ENCODE measurements around the gene IGLL5.

IGLL5 gene

GRCh38 chr22:22908495-22908861 is 20.9 kb downstream of the IGLL5 start:
- H2BK12ac ChIP-seq (ENCODE audit: low read length) = no peak overlapping the region
- H3K27ac ChIP-seq (ENCODE audit: low read depth, low read length) = no peak overlapping the region
- no peak for DNase-seq
- no peak overlapping the region for H3K4me2 ChIP-seq (ENCODE audit: low read length)
- no peak overlapping the region for H3K23ac ChIP-seq (ENCODE audit: low read length)
- no peak overlapping the region for H4K91ac ChIP-seq (ENCODE audit: low read depth, low read length)
- H2AK5ac ChIP-seq (ENCODE audit: low read length) = no peak overlapping the region
- WGBS (ENCODE audit: extremely low coverage, insufficient coverage, insufficient read length) = no CpG with 5 or more reads among the region's 3 CpGs
- no peaks in the 10 kb centered on the region for H3K79me1 ChIP-seq (ENCODE audit: low read length)
- H3K36me3 ChIP-seq (ENCODE audit: control insufficient read depth in 1 of 2, insufficient read depth in 2 of 2, low read length in 2 of 2) = no peaks in the 10 kb centered on the region
- H3K27me3 ChIP-seq (ENCODE audit: insufficient read depth, low read length) = no peaks in the 10 kb centered on the region
- H3K9ac ChIP-seq (ENCODE audit: low read length) = no peak overlapping the region
- H3K18ac ChIP-seq (ENCODE audit: low read length) = no peak overlapping the region
- H4K8ac ChIP-seq (ENCODE audit: low read depth, low read length) = no peak overlapping the region
- no peaks in the 10 kb centered on the region for H3K79me2 ChIP-seq (ENCODE audit: control insufficient read depth, insufficient read depth, low read length, poor library complexity)
- H2BK120ac ChIP-seq (ENCODE audit: insufficient read depth, low read length, poor library complexity) = no peak overlapping the region
- H4K12ac ChIP-seq (ENCODE audit: low read depth, low read length) = no peak overlapping the region
- no peak overlapping the region for H3K4ac ChIP-seq (ENCODE audit: low read depth, low read length)
- no peaks in the 10 kb centered on the region for H3K4me1 ChIP-seq (ENCODE audit: control insufficient read depth in 1 of 2, insufficient read depth in 2 of 2, low read length in 2 of 2)
- peaks cover 20% of the 10 kb centered on the region for H3K9me3 ChIP-seq (ENCODE audit: insufficient read depth, low read depth, low read length)
- no peak overlapping the region for H2AFZ ChIP-seq (ENCODE audit: insufficient read depth, low read length, poor library complexity)
- H3K4me3 ChIP-seq (ENCODE audit: low read depth, low read length) = no peak overlapping the region
- no peak overlapping the region for H3K14ac ChIP-seq (ENCODE audit: low read length)
- H2BK5ac ChIP-seq (ENCODE audit: low read depth, low read length, poor library complexity) = no peak overlapping the region

DNA sequence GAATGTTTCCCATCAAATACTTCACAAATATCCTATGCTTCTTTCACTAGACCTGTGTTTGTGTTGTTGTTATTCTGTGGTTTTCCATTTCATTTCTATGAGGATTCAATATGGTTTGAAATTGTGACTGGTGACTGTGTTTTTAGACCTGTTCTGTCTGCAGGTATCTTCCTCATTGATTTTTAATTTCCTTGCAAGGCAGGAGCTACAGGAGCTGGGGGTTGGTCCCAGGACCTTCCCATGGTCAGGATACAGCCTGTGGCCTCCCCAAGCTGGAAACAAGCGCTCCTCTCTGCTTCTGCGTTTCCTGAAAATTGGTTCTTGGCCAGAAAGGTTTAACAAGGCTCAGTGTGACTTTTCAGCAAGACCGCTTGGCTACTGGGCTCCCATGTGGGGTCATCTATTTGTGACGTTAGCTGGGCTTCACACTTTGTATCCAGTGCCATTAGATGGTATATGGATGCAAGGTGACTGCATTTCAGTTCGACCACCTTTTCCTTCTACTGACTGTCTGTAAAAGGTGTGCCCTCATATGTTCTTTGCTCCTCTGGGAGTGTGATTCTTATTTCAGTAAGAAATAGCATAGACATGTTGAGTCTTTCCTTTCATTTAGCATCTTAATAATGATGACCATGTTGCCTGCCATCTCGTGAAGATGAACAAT is 21.5 kb downstream of the IGLL5 start:
- Histone ChIP-seq H3K9ac (ENCODE audit: low read length) (no peak overlapping the region), H3K9me3 (ENCODE audit: insufficient read depth, low read depth, low read length) (peaks cover 23% of the 10 kb centered on the region), H3K4me3 (ENCODE audit: low read depth, low read length) (no peak overlapping the region), H2BK12ac (ENCODE audit: low read length) (no peak overlapping the region), H2AK5ac (ENCODE audit: low read length) (no peak overlapping the region), H3K4me1 (ENCODE audit: control insufficient read depth in 1 of 2, insufficient read depth in 2 of 2, low read length in 2 of 2) (no peaks in the 10 kb centered on the region), H3K79me1 (ENCODE audit: low read length) (no peaks in the 10 kb centered on the region), H3K23ac (ENCODE audit: low read length) (no peak overlapping the region), H3K14ac (ENCODE audit: low read length) (no peak overlapping the region), H3K79me2 (ENCODE audit: control insufficient read depth, insufficient read depth, low read length, poor library complexity) (no peaks in the 10 kb centered on the region), H3K18ac (ENCODE audit: low read length) (no peak overlapping the region), H3K4ac (ENCODE audit: low read depth, low read length) (no peak overlapping the region), H4K12ac (ENCODE audit: low read depth, low read length) (no peak overlapping the region), H4K8ac (ENCODE audit: low read depth, low read length) (no peak overlapping the region), H2AFZ (ENCODE audit: insufficient read depth, low read length, poor library complexity) (no peak overlapping the region), H3K4me2 (ENCODE audit: low read length) (no peak overlapping the region), H4K91ac (ENCODE audit: low read depth, low read length) (no peak overlapping the region), H3K36me3 (ENCODE audit: control insufficient read depth in 1 of 2, insufficient read depth in 2 of 2, low read length in 2 of 2) (no peaks in the 10 kb centered on the region), H2BK120ac (ENCODE audit: insufficient read depth, low read length, poor library complexity) (no peak overlapping the region), H2BK5ac (ENCODE audit: low read depth, low read length, poor library complexity) (no peak overlapping the region), H3K27ac (ENCODE audit: low read depth, low read length) (no peak overlapping the region), H3K27me3 (ENCODE audit: insufficient read depth, low read length) (no peaks in the 10 kb centered on the region)
- no peak for DNase-seq
- no CpG with 5 or more reads among the region's 6 CpGs for WGBS (ENCODE audit: extremely low coverage, insufficient coverage, insufficient read length)

DNA sequence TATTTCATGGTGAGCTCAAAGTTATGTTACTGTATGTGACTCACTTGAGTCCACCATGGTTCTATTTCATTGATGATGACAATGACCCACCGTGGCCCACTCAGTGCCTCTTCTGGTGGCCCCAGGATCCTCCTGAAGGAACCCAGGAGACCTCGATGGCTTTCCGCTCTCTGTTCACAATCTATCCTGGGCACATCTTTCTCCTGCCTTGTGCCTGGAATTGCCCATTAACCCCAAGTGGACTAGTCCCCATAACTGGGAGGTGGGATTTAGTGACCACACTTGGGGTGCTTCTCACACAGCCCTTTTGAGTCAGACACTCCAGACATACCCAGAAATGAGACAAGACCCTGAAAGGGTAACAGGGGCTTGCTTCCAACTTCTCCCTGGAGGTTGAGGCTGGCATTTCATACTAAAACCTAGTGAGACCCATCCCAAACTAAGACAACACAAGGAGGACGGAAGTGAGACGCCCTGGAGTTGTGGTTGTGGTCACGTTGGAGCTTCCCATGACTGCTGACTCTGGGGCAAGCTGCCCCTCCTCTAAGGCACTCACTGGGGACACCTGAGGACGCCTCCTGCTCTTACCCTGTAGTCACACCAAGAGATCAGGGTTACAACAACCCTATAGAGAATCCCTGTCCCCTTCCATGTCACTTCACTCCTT is 22.1 kb downstream of the IGLL5 start:
- Histone ChIP-seq H4K8ac (ENCODE audit: low read depth, low read length) (no peak overlapping the region), H3K4ac (ENCODE audit: low read depth, low read length) (no peak overlapping the region), H3K4me2 (ENCODE audit: low read length) (no peak overlapping the region), H3K79me1 (ENCODE audit: low read length) (no peaks in the 10 kb centered on the region), H3K9me3 (ENCODE audit: insufficient read depth, low read depth, low read length) (peaks cover 23% of the 10 kb centered on the region), H2AFZ (ENCODE audit: insufficient read depth, low read length, poor library complexity) (no peak overlapping the region), H2AK5ac (ENCODE audit: low read length) (no peak overlapping the region), H3K36me3 (ENCODE audit: control insufficient read depth in 1 of 2, insufficient read depth in 2 of 2, low read length in 2 of 2) (no peaks in the 10 kb centered on the region), H3K27ac (ENCODE audit: low read depth, low read length) (no peak overlapping the region), H4K12ac (ENCODE audit: low read depth, low read length) (no peak overlapping the region), H3K4me1 (ENCODE audit: control insufficient read depth in 1 of 2, insufficient read depth in 2 of 2, low read length in 2 of 2) (no peaks in the 10 kb centered on the region), H3K4me3 (ENCODE audit: low read depth, low read length) (no peak overlapping the region), H3K9ac (ENCODE audit: low read length) (no peak overlapping the region), H3K27me3 (ENCODE audit: insufficient read depth, low read length) (no peaks in the 10 kb centered on the region), H3K18ac (ENCODE audit: low read length) (no peak overlapping the region), H2BK5ac (ENCODE audit: low read depth, low read length, poor library complexity) (no peak overlapping the region), H3K14ac (ENCODE audit: low read length) (no peak overlapping the region), H2BK120ac (ENCODE audit: insufficient read depth, low read length, poor library complexity) (no peak overlapping the region), H3K23ac (ENCODE audit: low read length) (no peak overlapping the region), H4K91ac (ENCODE audit: low read depth, low read length) (no peak overlapping the region), H3K79me2 (ENCODE audit: control insufficient read depth, insufficient read depth, low read length, poor library complexity) (no peaks in the 10 kb centered on the region), H2BK12ac (ENCODE audit: low read length) (no peak overlapping the region)
- DNase-seq = no peak
- WGBS (ENCODE audit: extremely low coverage, insufficient coverage, insufficient read length) = no CpG with 5 or more reads among the region's 7 CpGs

DNA sequence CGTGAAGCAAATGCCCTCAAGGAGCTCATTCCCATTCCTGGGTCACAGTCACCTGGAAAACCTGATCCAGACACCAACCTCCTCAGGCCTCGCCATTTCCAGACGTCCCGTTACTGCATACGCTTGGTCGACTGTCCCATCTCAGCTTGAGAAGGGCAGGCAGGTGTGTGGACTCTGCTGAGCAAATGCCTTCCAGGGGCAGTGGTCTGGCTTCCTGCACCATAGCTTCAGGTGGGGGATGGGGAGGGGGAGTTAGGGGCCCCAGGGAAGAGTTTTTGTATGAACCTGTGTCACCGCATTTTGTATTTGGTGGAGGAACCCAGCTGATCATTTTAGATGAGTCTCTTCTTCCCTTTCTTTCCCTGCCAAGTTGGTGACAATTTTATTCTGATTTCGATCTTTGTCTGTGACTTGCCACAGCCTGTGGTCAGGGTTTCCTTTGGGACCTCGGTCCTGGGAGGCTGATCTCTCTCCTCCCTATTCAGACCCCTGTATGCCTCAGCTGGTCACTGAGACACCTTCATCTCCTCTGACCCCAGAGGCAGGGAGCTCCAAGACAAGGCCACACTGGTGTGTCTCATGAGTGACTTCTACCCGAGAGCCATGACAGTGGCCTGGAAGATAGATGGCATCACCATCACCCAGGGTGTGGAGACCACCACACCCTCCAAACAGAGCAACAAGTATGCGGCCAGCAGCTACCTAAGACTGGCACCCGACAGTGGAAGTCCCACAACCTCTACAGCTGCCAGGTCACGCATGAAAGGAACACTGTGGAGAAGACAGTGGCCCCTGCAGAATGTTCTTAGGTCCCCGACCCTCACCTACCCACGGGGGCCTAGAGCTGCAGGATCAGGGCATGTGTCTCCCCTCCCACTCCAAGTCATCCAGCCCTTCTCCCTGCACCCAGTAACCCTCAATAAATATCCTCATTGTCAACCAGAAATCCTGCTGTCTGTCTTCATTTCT is 22.9 kb downstream of the IGLL5 start:
- no CpG with 5 or more reads among the region's 15 CpGs for WGBS (ENCODE audit: extremely low coverage, insufficient coverage, insufficient read length)
- no peak overlapping the region for H2BK120ac ChIP-seq (ENCODE audit: insufficient read depth, low read length, poor library complexity)
- H3K36me3 ChIP-seq (ENCODE audit: control insufficient read depth in 1 of 2, insufficient read depth in 2 of 2, low read length in 2 of 2) = no peaks in the 10 kb centered on the region
- H4K8ac ChIP-seq (ENCODE audit: low read depth, low read length) = no peak overlapping the region
- no peak overlapping the region for H2BK5ac ChIP-seq (ENCODE audit: low read depth, low read length, poor library complexity)
- H3K14ac ChIP-seq (ENCODE audit: low read length) = no peak overlapping the region
- H3K9me3 ChIP-seq (ENCODE audit: insufficient read depth, low read depth, low read length) = peaks cover 26% of the 10 kb centered on the region
- no peak overlapping the region for H2BK12ac ChIP-seq (ENCODE audit: low read length)
- no peaks in the 10 kb centered on the region for H3K27me3 ChIP-seq (ENCODE audit: insufficient read depth, low read length)
- DNase-seq = no peak
- no peak overlapping the region for H3K18ac ChIP-seq (ENCODE audit: low read length)
- no peaks in the 10 kb centered on the region for H3K4me1 ChIP-seq (ENCODE audit: control insufficient read depth in 1 of 2, insufficient read depth in 2 of 2, low read length in 2 of 2)
- no peaks in the 10 kb centered on the region for H3K79me2 ChIP-seq (ENCODE audit: control insufficient read depth, insufficient read depth, low read length, poor library complexity)
- H2AK5ac ChIP-seq (ENCODE audit: low read length) = no peak overlapping the region
- no peaks in the 10 kb centered on the region for H3K79me1 ChIP-seq (ENCODE audit: low read length)
- H4K91ac ChIP-seq (ENCODE audit: low read depth, low read length) = no peak overlapping the region
- no peak overlapping the region for H3K9ac ChIP-seq (ENCODE audit: low read length)
- H3K27ac ChIP-seq (ENCODE audit: low read depth, low read length) = no peak overlapping the region
- H3K4me2 ChIP-seq (ENCODE audit: low read length) = no peak overlapping the region
- no peak overlapping the region for H3K4ac ChIP-seq (ENCODE audit: low read depth, low read length)
- no peak overlapping the region for H4K12ac ChIP-seq (ENCODE audit: low read depth, low read length)
- H3K23ac ChIP-seq (ENCODE audit: low read length) = no peak overlapping the region
- H3K4me3 ChIP-seq (ENCODE audit: low read depth, low read length) = no peak overlapping the region
- H2AFZ ChIP-seq (ENCODE audit: insufficient read depth, low read length, poor library complexity) = no peak overlapping the region

Measured in trophoblast cell (in vitro differentiated cells and primary cell).